IMR-90 (cell line): Measurements from ENCODE around the gene ACVRL1. TPM values are rescaled to one million over a fixed set of nuclear protein-coding genes. Genes with fewer than 3 reads are reported as not detected.

Source experiments
- ATAC-seq: fragments of 200-7000 bp; cut with Tn5 transposase; 2 replicates; pipeline ENCODE4 v1.9.1; 2020; ENCODE audit warnings: low read depth, mild to moderate bottlenecking, moderate library complexity
- BruUV-seq: library from RNA; stranded (reverse); fragments of 400-500 nt; replicated peaks from 2 replicates; lab custom pipeline; 2021; lab: Mats Ljungman, UMichigan
- CTCF ChIA-PET: fragments of 300-600 bp; formaldehyde crosslinking; extraction: SDS; loops from one replicate; lab custom pipeline; 2021; ENCODE audit warnings: antibody characterized with exemption; lab: Yijun Ruan, JAX
- POLR2A ChIA-PET: fragments of 300-600 bp; sonication (Branson Sonifier 250); formaldehyde crosslinking; loops from one replicate; lab custom pipeline; 2022; ENCODE audit warnings: antibody characterized with exemption; ENCODE audit not compliant: unreplicated experiment; lab: Charles Lee
- DNase-seq: peaks from one replicate; pipeline ENCODE4 v3.0.0; 2013
- H2AFZ ChIP-seq: replicated peaks from 2 replicates; pipeline ENCODE3; 2013; ENCODE audit warnings: low read length, mild to moderate bottlenecking; ENCODE audit not compliant: poor library complexity
- H2AK5ac ChIP-seq: 2 replicates; pipeline ENCODE4 v1.6.1; 2013; ENCODE audit warnings: low read depth, low read length, inconsistent platforms
- H2AK9ac ChIP-seq: replicated peaks from 2 replicates; pipeline ENCODE3; 2013; ENCODE audit warnings: mild to moderate bottlenecking, low read depth, low read length, moderate library complexity; ENCODE audit not compliant: poor library complexity
- H2BK120ac ChIP-seq: 2 replicates; pipeline ENCODE4 v1.6.1; 2013; ENCODE audit warnings: low read depth, low read length, inconsistent platforms
- H2BK15ac ChIP-seq: 3 replicates; pipeline ENCODE4 v1.6.1; 2013; ENCODE audit warnings: low read depth, low read length, inconsistent platforms
- H2BK20ac ChIP-seq: 2 replicates; pipeline ENCODE4 v1.6.1; 2013; ENCODE audit warnings: low read depth, mild to moderate bottlenecking, inconsistent platforms, low read length, moderate library complexity
- H2BK5ac ChIP-seq: 2 replicates; pipeline ENCODE4 v1.6.1; 2013; ENCODE audit warnings: mild to moderate bottlenecking, low read depth, low read length, inconsistent platforms; ENCODE audit not compliant: poor library complexity, severe bottlenecking
- H3K14ac ChIP-seq: replicated peaks from 2 replicates; pipeline ENCODE4 v1.6.1; 2013; ENCODE audit warnings: low read depth, low read length, inconsistent platforms
- H3K18ac ChIP-seq: 2 replicates; pipeline ENCODE4 v1.6.1; 2013; ENCODE audit warnings: low read depth, low read length, control low read depth
- H3K23ac ChIP-seq: 2 replicates; pipeline ENCODE4 v1.6.1; 2013; ENCODE audit warnings: low read depth, low read length, inconsistent platforms
- H3K27ac ChIP-seq: 2 replicates; pipeline ENCODE4 v1.5.1; 2013; ENCODE audit warnings: mild to moderate bottlenecking, control low read depth, low read length; ENCODE audit not compliant: insufficient read depth
- H3K27me3 ChIP-seq: 2 replicates; pipeline ENCODE4 v1.6.1; 2013; ENCODE audit warnings: low read length; ENCODE audit not compliant: control insufficient read depth, insufficient read depth
- H3K36me3 ChIP-seq: 2 replicates; pipeline ENCODE4 v1.6.1; 2013; ENCODE audit warnings: low read length, mixed read lengths; ENCODE audit not compliant: control insufficient read depth, insufficient read depth
- H3K4ac ChIP-seq: 2 replicates; pipeline ENCODE4 v1.6.1; 2013; ENCODE audit warnings: low read depth, low read length, inconsistent platforms
- H3K4me1 ChIP-seq: 2 replicates; pipeline ENCODE4 v1.6.1; 2013; ENCODE audit warnings: low read length, mixed read lengths; ENCODE audit not compliant: control insufficient read depth, insufficient read depth
- H3K4me2 ChIP-seq: 2 replicates; pipeline ENCODE4 v1.6.1; 2013; ENCODE audit warnings: low read depth, mild to moderate bottlenecking, control low read depth, low read length, moderate library complexity
- H3K4me3 ChIP-seq: 2 replicates; pipeline ENCODE4 v1.5.1; 2013; ENCODE audit warnings: low read depth, mild to moderate bottlenecking, control low read depth, low read length, moderate library complexity; ENCODE audit not compliant: insufficient read depth
- H3K56ac ChIP-seq: 2 replicates; pipeline ENCODE4 v1.6.1; 2013; ENCODE audit warnings: low read length, inconsistent platforms; ENCODE audit not compliant: insufficient read depth; ENCODE audit errors: extremely low read depth
- H3K79me1 ChIP-seq, 2 experiments: 2 replicates each; pipeline ENCODE4 v1.6.1; 2013; ENCODE audit warnings: low read length in 2 of 2, inconsistent platforms in 1 of 2, low read depth in 1 of 2
- H3K9ac ChIP-seq: 2 replicates; pipeline ENCODE4 v1.6.1; 2013; ENCODE audit warnings: low read depth, low read length, control low read depth
- H3K9me1 ChIP-seq: 2 replicates; pipeline ENCODE4 v1.6.1; 2013; ENCODE audit warnings: low read length, inconsistent platforms; ENCODE audit not compliant: insufficient read depth
- H3K9me3 ChIP-seq: 2 replicates; pipeline ENCODE4 v1.6.1; 2013; ENCODE audit warnings: low read length; ENCODE audit not compliant: control insufficient read depth, insufficient read depth
- H4K20me1 ChIP-seq: 2 replicates; pipeline ENCODE4 v1.6.1; 2013; ENCODE audit warnings: low read length, inconsistent platforms; ENCODE audit not compliant: insufficient read depth
- H4K5ac ChIP-seq: 2 replicates; pipeline ENCODE4 v1.6.1; 2013; ENCODE audit warnings: mild to moderate bottlenecking, low read depth, low read length, control low read depth
- H4K8ac ChIP-seq, 2 experiments: 2 replicates each; pipeline ENCODE4 v1.6.1; 2013; ENCODE audit warnings: low read depth in 2 of 2, low read length in 2 of 2, control low read depth in 1 of 2, inconsistent platforms in 1 of 2
- H4K91ac ChIP-seq: 2 replicates; pipeline ENCODE4 v1.6.1; 2013; ENCODE audit warnings: low read depth, low read length, inconsistent platforms; ENCODE audit not compliant: insufficient read depth
- BHLHE40 ChIP-seq: fragments of 150-350 bp; IDR thresholded peaks from 2 replicates; pipeline ENCODE4 v1.6.1; 2016; ENCODE audit warnings: mild to moderate bottlenecking, low read depth, low read length
- CEBPB ChIP-seq: IDR thresholded peaks from 2 replicates; pipeline ENCODE4 v1.6.1; 2012; ENCODE audit warnings: low read depth, low read length, improper control_type of control experiment
- CHD1 ChIP-seq: IDR thresholded peaks from 2 replicates; pipeline ENCODE4 v1.6.1; 2012; ENCODE audit warnings: low read depth, low read length, improper control_type of control experiment
- FOS ChIP-seq: fragments of 150-350 bp; IDR thresholded peaks from 2 replicates; pipeline ENCODE4 v1.6.1; 2016; ENCODE audit warnings: low read depth, low read length
- MAFK ChIP-seq: IDR thresholded peaks from 2 replicates; pipeline ENCODE4 v1.6.1; 2012; ENCODE audit warnings: low read depth, low read length, improper control_type of control experiment
- MAZ ChIP-seq: IDR thresholded peaks from 2 replicates; pipeline ENCODE4 v1.6.1; 2012; ENCODE audit warnings: low read depth, mild to moderate bottlenecking, low read length, improper control_type of control experiment, moderate library complexity, borderline replicate concordance
- MXI1 ChIP-seq: IDR thresholded peaks from 2 replicates; pipeline ENCODE4 v1.6.1; 2012; ENCODE audit warnings: low read depth, mild to moderate bottlenecking, low read length, moderate library complexity, borderline replicate concordance
- NFE2L2 ChIP-seq: fragments of 150-350 bp; IDR thresholded peaks from 2 replicates; pipeline ENCODE4 v1.6.1; 2016; ENCODE audit warnings: low read depth, mild to moderate bottlenecking, low read length
- POLR2A ChIP-seq: IDR thresholded peaks from 2 replicates; pipeline ENCODE4 v1.6.1; 2012; ENCODE audit warnings: mild to moderate bottlenecking, low read depth, low read length
- RAD21 ChIP-seq: IDR thresholded peaks from 2 replicates; pipeline ENCODE4 v1.6.1; 2012; ENCODE audit warnings: low read length, improper control_type of control experiment
- RCOR1 ChIP-seq: IDR thresholded peaks from 2 replicates; pipeline ENCODE4 v1.6.1; 2012; ENCODE audit warnings: mild to moderate bottlenecking, low read length, improper control_type of control experiment; ENCODE audit not compliant: insufficient replicate concordance
- RFX5 ChIP-seq: IDR thresholded peaks from 2 replicates; pipeline ENCODE4 v1.8.0; 2012; ENCODE audit warnings: low read depth, mild to moderate bottlenecking, low read length, moderate library complexity
- SMC3 ChIP-seq: fragments of 150-350 bp; IDR thresholded peaks from 2 replicates; pipeline ENCODE4 v1.6.1; 2016; ENCODE audit warnings: low read depth, mild to moderate bottlenecking, antibody characterized with exemption, low read length, moderate library complexity
- WGBS, 2 experiments: methylation state at CpG; one replicate each; pipeline versions ENCODE4 v1.1.5 to v1.1.7; 2013; ENCODE audit warnings: missing lambda C conversion rate in 2 of 2; ENCODE audit not compliant: insufficient read length in 1 of 2; ENCODE audit errors: extremely low coverage in 2 of 2; 5-methylcytosine and 5-hydroxymethylcytosine counted together
- dilution Hi-C: fragments of 300-500 bp; cut with HindIII; formaldehyde crosslinking; loops from one replicate; pipeline ENCODE4 v1.14.3; 2018; ENCODE audit warnings: low sequenced_read_pairs; ENCODE audit not compliant: unreplicated experiment
- in situ Hi-C: fragments of 300-500 bp; cut with MboI; formaldehyde crosslinking; loops from 3 replicates; pipeline ENCODE4 v1.14.3; 2019; ENCODE audit warnings: low sequenced_read_pairs, inconsistent platforms, mixed read lengths
- intact Hi-C: fragments of 100-400 bp; cut with micrococcal nuclease; formaldehyde crosslinking; loops from 2 replicates; pipeline ENCODE4 v1.10.0; 2022
- polyA plus RNA-seq, 3 experiments: library from polyadenylated mRNA; depleted of rRNA; stranded (reverse); fragments of >200 nt; gene quantifications; 2 replicates each; pipeline ENCODE4 v1.2.3, GENCODE V29; 2012; ENCODE audit warnings: low replicate concordance in 1 of 3
- total RNA-seq: library from RNA; depleted of rRNA; stranded (reverse); fragments of >200 nt; gene quantifications from 2 replicates; pipeline ENCODE4 v1.2.3, GENCODE V29; 2012
- TF ChIP-seq, protein P1 (sequence below): conservative IDR thresholded peaks from 2 replicates; pipeline ENCODE4 v1.5.1; 2012; ENCODE audit warnings: mild to moderate bottlenecking, low read depth, low read length, improper control_type of control experiment
- TF ChIP-seq, protein P2 (sequence below): fragments of 150-350 bp; IDR thresholded peaks from 2 replicates; pipeline ENCODE4 v1.6.1; 2017; ENCODE audit warnings: mild to moderate bottlenecking, antibody characterized with exemption, low read length, low read depth
- TF ChIP-seq, protein P3 (sequence below): fragments of 150-350 bp; IDR thresholded peaks from 2 replicates; pipeline ENCODE4 v1.6.1; 2016; ENCODE audit warnings: low read depth, mild to moderate bottlenecking, low read length, moderate library complexity, borderline replicate concordance

ACVRL1 gene
- total and polyA plus RNA-seq, 2 of the 4 experiments (the other 2 are of a cell fraction) = 6.4 to 7.5 TPM

DNA sequence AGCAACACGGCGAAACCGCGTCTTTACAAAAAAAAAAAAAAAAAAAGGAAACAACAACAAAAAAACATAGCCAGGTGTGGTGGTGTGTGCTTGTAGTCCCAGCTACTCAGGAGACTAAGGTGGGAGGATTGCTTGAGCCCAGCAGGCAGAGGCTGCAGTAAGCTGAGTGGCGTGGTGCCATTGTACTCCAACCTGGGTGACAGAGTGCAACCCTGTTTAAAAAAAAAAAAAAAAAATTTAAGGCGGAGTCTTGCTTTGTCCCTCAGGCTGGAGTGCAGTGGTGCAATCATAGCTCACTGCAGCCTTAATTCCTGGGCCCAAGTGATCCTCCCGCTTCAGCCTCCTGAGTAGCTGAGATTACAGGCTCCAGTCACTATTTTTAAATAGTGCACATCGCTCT is 40.5 kb upstream of the ACVRL1 start:
- H3K79me1 ChIP-seq = no peaks in the 10 kb centered on the region
- POLR2A ChIA-PET = no interaction called here
- DNase-seq (no peak), ATAC-seq (no peak)
- peaks cover 2% of the 10 kb centered on the region for H3K4me1 ChIP-seq
- no peaks in the 10 kb centered on the region for H3K36me3 ChIP-seq
- no peak overlapping the region for H4K91ac ChIP-seq
- H3K18ac ChIP-seq = no peak overlapping the region
- H2AFZ ChIP-seq = no peak overlapping the region
- H3K4ac ChIP-seq = no peak overlapping the region
- dilution Hi-C loops (loop anchor here (25.0 kb wide), 1 partner anchor 96 kb away; the partner anchor contains the start of gene ACVR1B), in situ Hi-C loops (no loop called here), intact Hi-C loops (no loop called here)
- H2BK20ac ChIP-seq = no peak overlapping the region
- CTCF ChIA-PET = interaction anchor here (0.5 to 0.6 kb wide), 2 partner anchors 39 to 592 kb away, joined by 3 to 4 read pairs; no protein-coding TSS in a partner anchor
- no peak overlapping the region for H2BK120ac ChIP-seq
- H2AK9ac ChIP-seq = no peak overlapping the region
- WGBS, 2 experiments = 100% methylated on average over 1 of the region's 8 CpGs; no CpG with 5 or more reads in 1 of the 2 experiments
- no TSS peak for BruUV-seq
- peaks cover 61% of the 10 kb centered on the region for H3K27me3 ChIP-seq
- no peak overlapping the region for H2BK15ac ChIP-seq
- H4K8ac ChIP-seq = no peak overlapping the region
- H4K5ac ChIP-seq = no peak overlapping the region
- TF ChIP-seq CHD1 (no peak), POLR2A (no peak), MAFK (no peak), BHLHE40 (no peak), CEBPB (no peak), RAD21 (no peak), SMC3 (no peak), NFE2L2 (no peak), RCOR1 (no peak), MAZ (no peak), MXI1 (no peak), RFX5 (no peak), FOS (no peak)
- TF ChIP-seq, protein P1, sequence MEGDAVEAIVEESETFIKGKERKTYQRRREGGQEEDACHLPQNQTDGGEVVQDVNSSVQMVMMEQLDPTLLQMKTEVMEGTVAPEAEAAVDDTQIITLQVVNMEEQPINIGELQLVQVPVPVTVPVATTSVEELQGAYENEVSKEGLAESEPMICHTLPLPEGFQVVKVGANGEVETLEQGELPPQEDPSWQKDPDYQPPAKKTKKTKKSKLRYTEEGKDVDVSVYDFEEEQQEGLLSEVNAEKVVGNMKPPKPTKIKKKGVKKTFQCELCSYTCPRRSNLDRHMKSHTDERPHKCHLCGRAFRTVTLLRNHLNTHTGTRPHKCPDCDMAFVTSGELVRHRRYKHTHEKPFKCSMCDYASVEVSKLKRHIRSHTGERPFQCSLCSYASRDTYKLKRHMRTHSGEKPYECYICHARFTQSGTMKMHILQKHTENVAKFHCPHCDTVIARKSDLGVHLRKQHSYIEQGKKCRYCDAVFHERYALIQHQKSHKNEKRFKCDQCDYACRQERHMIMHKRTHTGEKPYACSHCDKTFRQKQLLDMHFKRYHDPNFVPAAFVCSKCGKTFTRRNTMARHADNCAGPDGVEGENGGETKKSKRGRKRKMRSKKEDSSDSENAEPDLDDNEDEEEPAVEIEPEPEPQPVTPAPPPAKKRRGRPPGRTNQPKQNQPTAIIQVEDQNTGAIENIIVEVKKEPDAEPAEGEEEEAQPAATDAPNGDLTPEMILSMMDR = no peak
- TF ChIP-seq, protein P2, sequence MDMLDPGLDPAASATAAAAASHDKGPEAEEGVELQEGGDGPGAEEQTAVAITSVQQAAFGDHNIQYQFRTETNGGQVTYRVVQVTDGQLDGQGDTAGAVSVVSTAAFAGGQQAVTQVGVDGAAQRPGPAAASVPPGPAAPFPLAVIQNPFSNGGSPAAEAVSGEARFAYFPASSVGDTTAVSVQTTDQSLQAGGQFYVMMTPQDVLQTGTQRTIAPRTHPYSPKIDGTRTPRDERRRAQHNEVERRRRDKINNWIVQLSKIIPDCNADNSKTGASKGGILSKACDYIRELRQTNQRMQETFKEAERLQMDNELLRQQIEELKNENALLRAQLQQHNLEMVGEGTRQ = no peak
- TF ChIP-seq, protein P3, sequence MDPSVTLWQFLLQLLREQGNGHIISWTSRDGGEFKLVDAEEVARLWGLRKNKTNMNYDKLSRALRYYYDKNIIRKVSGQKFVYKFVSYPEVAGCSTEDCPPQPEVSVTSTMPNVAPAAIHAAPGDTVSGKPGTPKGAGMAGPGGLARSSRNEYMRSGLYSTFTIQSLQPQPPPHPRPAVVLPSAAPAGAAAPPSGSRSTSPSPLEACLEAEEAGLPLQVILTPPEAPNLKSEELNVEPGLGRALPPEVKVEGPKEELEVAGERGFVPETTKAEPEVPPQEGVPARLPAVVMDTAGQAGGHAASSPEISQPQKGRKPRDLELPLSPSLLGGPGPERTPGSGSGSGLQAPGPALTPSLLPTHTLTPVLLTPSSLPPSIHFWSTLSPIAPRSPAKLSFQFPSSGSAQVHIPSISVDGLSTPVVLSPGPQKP = no peak
- H3K9me3 ChIP-seq = no peaks in the 10 kb centered on the region
- H3K27ac ChIP-seq = no peak overlapping the region
- no peak overlapping the region for H2AK5ac ChIP-seq
- H3K56ac ChIP-seq = no peak overlapping the region
- H3K23ac ChIP-seq = no peak overlapping the region
- no peaks in the 10 kb centered on the region for H4K20me1 ChIP-seq
- H3K9ac ChIP-seq = no peak overlapping the region
- no peak overlapping the region for H3K4me3 ChIP-seq
- H2BK5ac ChIP-seq = no peak overlapping the region
- H3K14ac ChIP-seq = no peak overlapping the region
- H3K4me2 ChIP-seq = no peak overlapping the region
- H3K9me1 ChIP-seq = no peaks in the 10 kb centered on the region
